Nephron progenitor cell (in vitro differentiated cells): ENCODE measurements around the gene HPS5.

Experiments
- DNase-seq: peaks from one replicate; pipeline ENCODE4 v3.0.0; 2021
- H3K27ac Mint-ChIP-seq: 2 replicates; pipeline ENCODE4 v1.8.0; 2021; ENCODE audit warnings: mild to moderate bottlenecking, moderate library complexity, mixed read lengths
- H3K27me3 Mint-ChIP-seq: 2 replicates; pipeline ENCODE4 v1.8.0; 2021; ENCODE audit warnings: mild to moderate bottlenecking, low read depth, mixed read lengths; ENCODE audit not compliant: poor library complexity
- H3K36me3 Mint-ChIP-seq: 2 replicates; pipeline ENCODE4 v1.8.0; 2021; ENCODE audit warnings: low read depth, mixed read lengths
- H3K4me1 Mint-ChIP-seq: 2 replicates; pipeline ENCODE4 v1.8.0; 2021; ENCODE audit warnings: mixed read lengths
- H3K4me3 Mint-ChIP-seq: 2 replicates; pipeline ENCODE4 v1.8.0; 2021; ENCODE audit warnings: mild to moderate bottlenecking, moderate library complexity, mixed read lengths
- H3K9me3 Mint-ChIP-seq: 2 replicates; pipeline ENCODE4 v1.8.0; 2021; ENCODE audit warnings: mild to moderate bottlenecking, moderate library complexity, mixed read lengths
- CTCF ChIP-seq: fragments of 200-600 bp; sonication (generic); IDR thresholded peaks from 2 replicates; pipeline ENCODE4 v1.5.0; 2021; ENCODE audit warnings: antibody characterized with exemption

Gene HPS5

DNA sequence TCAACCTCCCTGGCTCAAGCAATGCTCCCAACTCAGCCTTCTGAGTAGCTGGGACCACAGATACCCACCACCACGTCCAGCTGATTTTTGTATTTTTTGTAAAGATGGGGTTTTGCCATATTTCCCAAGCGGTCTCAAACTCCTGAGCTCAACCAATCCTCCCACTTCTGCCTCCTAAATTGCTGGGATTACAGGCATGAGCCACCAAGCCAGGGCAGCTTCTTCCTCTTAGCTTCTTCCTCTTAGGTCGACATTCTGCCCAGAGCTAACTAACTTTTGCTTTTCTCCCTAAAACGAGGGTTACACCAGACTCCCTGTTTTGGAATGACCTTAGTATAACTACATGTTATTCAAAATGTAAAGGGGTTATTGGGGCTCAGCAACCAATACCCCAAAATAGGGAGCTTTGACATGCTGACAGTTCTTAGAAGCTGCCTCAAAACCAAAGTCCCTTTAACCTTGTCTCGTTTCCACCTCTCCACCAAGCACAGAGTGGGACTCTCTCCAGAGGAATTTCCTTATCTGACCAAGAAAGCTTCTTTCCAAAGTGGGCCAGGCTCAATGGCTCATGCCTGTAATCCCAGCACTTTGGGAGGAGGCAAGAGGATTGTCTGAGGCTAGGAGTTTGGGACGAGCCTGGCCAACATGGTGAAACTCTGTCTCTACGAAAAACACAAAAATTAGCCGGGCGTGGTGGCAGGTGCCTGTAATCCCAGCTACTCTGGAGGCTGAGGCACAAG lies 7.0 kb downstream of the HPS5 start:
- TF ChIP-seq CTCF: no peak
- Mint-ChIP-seq H3K9me3 (no peaks in the 10 kb centered on the region), H3K27ac (peak overlapping the region; percentile 54), H3K36me3 (peaks cover 15% of the 10 kb centered on the region), H3K4me1 (peaks cover 11% of the 10 kb centered on the region), H3K27me3 (no peaks in the 10 kb centered on the region), H3K4me3 (no peak overlapping the region)
- no peak for DNase-seq

GRCh38 chr11:18313965-18314763 lies 7.8 kb downstream of the HPS5 start:
- TF ChIP-seq CTCF: no peak
- H3K36me3 Mint-ChIP-seq: peaks cover 18% of the 10 kb centered on the region
- H3K27me3 Mint-ChIP-seq: no peaks in the 10 kb centered on the region
- H3K9me3 Mint-ChIP-seq: no peaks in the 10 kb centered on the region
- peaks cover 3% of the 10 kb centered on the region for H3K4me1 Mint-ChIP-seq
- no peak overlapping the region for H3K27ac Mint-ChIP-seq
- DNase-seq: no peak
- no peak overlapping the region for H3K4me3 Mint-ChIP-seq

- no peaks in the 10 kb centered on the region for H3K4me1 Mint-ChIP-seq
- DNase-seq: no peak
- no peaks in the 10 kb centered on the region for H3K27me3 Mint-ChIP-seq
- peaks cover 28% of the 10 kb centered on the region for H3K36me3 Mint-ChIP-seq
- H3K9me3 Mint-ChIP-seq: no peaks in the 10 kb centered on the region
- TF ChIP-seq CTCF: no peak
- no peak overlapping the region for H3K4me3 Mint-ChIP-seq
- H3K27ac Mint-ChIP-seq: no peak overlapping the region
Measured at GRCh38 chr11:18312663-18313420, 9.1 kb downstream of the HPS5 start.

DNA sequence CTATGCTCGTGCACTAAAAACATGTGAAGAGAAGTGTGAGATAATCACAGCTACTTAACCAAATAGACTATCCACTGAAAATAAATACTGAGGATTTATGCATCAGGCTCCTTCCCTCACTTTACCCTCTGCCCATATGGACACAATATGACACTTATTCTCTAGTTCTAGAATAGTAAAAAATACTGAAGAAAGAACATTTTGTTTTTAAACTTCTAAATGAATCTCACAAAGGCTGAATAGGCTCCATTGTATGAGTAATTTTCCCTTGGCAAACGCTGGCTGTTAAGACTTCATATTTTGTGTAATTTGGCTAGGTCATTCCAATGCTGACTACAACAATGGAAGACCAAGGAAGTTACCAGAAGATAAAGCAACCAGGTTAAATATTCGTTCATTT lies 9.9 kb downstream of the HPS5 start:
- Mint-ChIP-seq H3K36me3 (peaks cover 23% of the 10 kb centered on the region), H3K27ac (no peak overlapping the region), H3K9me3 (no peaks in the 10 kb centered on the region)

GRCh38 chr11:18310800-18311340 lies 11.1 kb downstream of the HPS5 start:
- H3K4me1 Mint-ChIP-seq: no peaks in the 10 kb centered on the region
- H3K27ac Mint-ChIP-seq: no peak overlapping the region
- H3K9me3 Mint-ChIP-seq: no peaks in the 10 kb centered on the region
- H3K36me3 Mint-ChIP-seq: peaks cover 31% of the 10 kb centered on the region
- DNase-seq: no peak
- no peak overlapping the region for H3K4me3 Mint-ChIP-seq
- H3K27me3 Mint-ChIP-seq: no peaks in the 10 kb centered on the region
- TF ChIP-seq CTCF: no peak

More for the DNA sequence above, 9.9 kb downstream of the HPS5 start:
- TF ChIP-seq CTCF: no peak
- H3K4me1 Mint-ChIP-seq: no peaks in the 10 kb centered on the region
- no peak for DNase-seq
- H3K27me3 Mint-ChIP-seq: no peaks in the 10 kb centered on the region
- no peak overlapping the region for H3K4me3 Mint-ChIP-seq
